ENCODE results near the gene ACP3. TPM values are rescaled to one million over a fixed set of nuclear protein-coding genes. Genes with fewer than 3 reads are reported as not detected.

Gene ACP3
- polyA plus RNA-seq, 1 donor (not counting 4 experiments of a cell fraction or from before 2014, with no cell fraction given), result 1.3 TPM

DNA sequence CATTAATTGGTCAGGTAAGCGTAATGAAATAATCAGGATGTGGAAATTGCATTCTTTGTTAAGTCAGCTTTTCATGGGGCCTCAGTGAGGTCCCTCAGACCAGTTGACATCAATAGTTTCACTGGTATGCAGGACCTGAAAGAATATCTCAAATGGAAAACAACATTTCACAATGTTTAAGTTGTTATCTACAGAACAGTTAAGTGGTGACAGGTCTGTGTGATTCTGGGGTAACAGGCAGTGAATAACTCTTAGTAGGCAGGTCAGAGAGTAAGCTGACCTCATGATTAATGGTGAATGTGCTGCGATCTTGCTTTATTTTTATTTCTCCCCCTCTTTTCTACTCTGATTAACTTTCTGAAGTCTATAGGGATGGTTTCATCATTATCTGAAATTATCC, 28.9 kb upstream of the ACP3 start:
- Histone ChIP-seq H3K4me1 (ENCODE audit: control insufficient read depth, extremely low read depth, insufficient read depth, low read length) (no peaks in the 10 kb centered on the region), H3K4me2 (ENCODE audit: control insufficient read depth, extremely low read depth, insufficient read depth, low read depth, low read length) (no peak overlapping the region), H4K20me1 (ENCODE audit: control insufficient read depth, extremely low read depth, insufficient read depth, low read length) (no peaks in the 10 kb centered on the region), H3K27ac (ENCODE audit: control insufficient read depth, insufficient read depth, low read length) (no peak overlapping the region), H3K4me3 (ENCODE audit: control insufficient read depth in 2 of 3, extremely low read depth in 1 of 3, insufficient read depth in 2 of 3, low read depth in 1 of 3, low read length in 3 of 3) (no peak overlapping the region), H3K79me2 (ENCODE audit: control insufficient read depth, insufficient read depth, low read length) (no peaks in the 10 kb centered on the region), H3K36me3 (ENCODE audit: control insufficient read depth in 2 of 2, extremely low read depth in 1 of 2, insufficient read depth in 2 of 2, low read length in 2 of 2) (no peaks in the 10 kb centered on the region), H3K27me3 (ENCODE audit: control insufficient read depth, extremely low read depth, insufficient read depth, low read length) (no peaks in the 10 kb centered on the region), H3K9ac (ENCODE audit: control insufficient read depth, extremely low read depth, insufficient read depth, low read length) (no peak overlapping the region), H3K9me3 (ENCODE audit: control insufficient read depth, low read depth, low read length) (no peaks in the 10 kb centered on the region), H3K9me1 (ENCODE audit: control insufficient read depth, extremely low read depth, insufficient read depth, low read length) (no peaks in the 10 kb centered on the region), H2AFZ (ENCODE audit: control insufficient read depth, low read length) (no peak overlapping the region)
- dilution Hi-C loops (cut with MboI; ENCODE audit: extremely low pct_ligation_motif_present, low sequenced_read_pairs), result no loop called here
- no peak for FAIRE-seq
- TF ChIP-seq, protein P1, sequence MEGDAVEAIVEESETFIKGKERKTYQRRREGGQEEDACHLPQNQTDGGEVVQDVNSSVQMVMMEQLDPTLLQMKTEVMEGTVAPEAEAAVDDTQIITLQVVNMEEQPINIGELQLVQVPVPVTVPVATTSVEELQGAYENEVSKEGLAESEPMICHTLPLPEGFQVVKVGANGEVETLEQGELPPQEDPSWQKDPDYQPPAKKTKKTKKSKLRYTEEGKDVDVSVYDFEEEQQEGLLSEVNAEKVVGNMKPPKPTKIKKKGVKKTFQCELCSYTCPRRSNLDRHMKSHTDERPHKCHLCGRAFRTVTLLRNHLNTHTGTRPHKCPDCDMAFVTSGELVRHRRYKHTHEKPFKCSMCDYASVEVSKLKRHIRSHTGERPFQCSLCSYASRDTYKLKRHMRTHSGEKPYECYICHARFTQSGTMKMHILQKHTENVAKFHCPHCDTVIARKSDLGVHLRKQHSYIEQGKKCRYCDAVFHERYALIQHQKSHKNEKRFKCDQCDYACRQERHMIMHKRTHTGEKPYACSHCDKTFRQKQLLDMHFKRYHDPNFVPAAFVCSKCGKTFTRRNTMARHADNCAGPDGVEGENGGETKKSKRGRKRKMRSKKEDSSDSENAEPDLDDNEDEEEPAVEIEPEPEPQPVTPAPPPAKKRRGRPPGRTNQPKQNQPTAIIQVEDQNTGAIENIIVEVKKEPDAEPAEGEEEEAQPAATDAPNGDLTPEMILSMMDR (optimal IDR thresholded peaks at IDR 0.05 in 1 of 3, IDR thresholded peaks at IDR 0.05 in 1 of 3, conservative IDR thresholded peaks at IDR 0.05 in 1 of 3; ENCODE audit: extremely low read depth in 1 of 3, insufficient read depth in 2 of 3, low read length in 3 of 3), result no peak
- TF ChIP-seq EZH2 (IDR thresholded peaks at IDR 0.05; ENCODE audit: low read length), result no peak
- DNase-seq (ENCODE audit: low read depth, low spot score), result no peak

DNA sequence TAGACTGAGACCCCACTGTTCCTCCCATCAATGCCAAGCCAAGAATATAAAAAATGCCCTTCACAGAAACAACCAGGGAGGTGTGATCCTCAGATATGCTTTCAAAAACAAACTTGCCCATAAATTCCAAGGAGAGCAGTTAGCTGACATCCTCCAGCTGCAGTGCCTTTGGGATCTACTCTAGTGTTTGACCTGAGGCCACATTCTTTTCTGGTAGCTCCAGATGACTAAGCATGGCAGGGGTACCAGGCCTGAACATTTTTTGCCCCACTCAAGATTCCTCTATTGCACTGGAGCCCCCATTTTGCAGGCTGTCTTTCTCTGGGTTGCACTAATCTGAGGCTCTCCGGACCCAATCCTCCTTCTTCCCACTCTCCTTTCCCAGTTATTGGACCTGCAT, 27.9 kb upstream of the ACP3 start:
- H3K79me2 ChIP-seq (ENCODE audit: control insufficient read depth, insufficient read depth, low read length), result no peaks in the 10 kb centered on the region
- FAIRE-seq (no peak), DNase-seq (ENCODE audit: low read depth, low spot score) (no peak)
- no peaks in the 10 kb centered on the region for H3K9me3 ChIP-seq (ENCODE audit: control insufficient read depth, low read depth, low read length)
- no peak overlapping the region for H3K4me3 ChIP-seq (ENCODE audit: control insufficient read depth in 2 of 3, extremely low read depth in 1 of 3, insufficient read depth in 2 of 3, low read depth in 1 of 3, low read length in 3 of 3)
- H3K36me3 ChIP-seq (ENCODE audit: control insufficient read depth in 2 of 2, extremely low read depth in 1 of 2, insufficient read depth in 2 of 2, low read length in 2 of 2), result no peaks in the 10 kb centered on the region
- dilution Hi-C loops (cut with MboI; ENCODE audit: extremely low pct_ligation_motif_present, low sequenced_read_pairs), result no loop called here
- no peaks in the 10 kb centered on the region for H4K20me1 ChIP-seq (ENCODE audit: control insufficient read depth, extremely low read depth, insufficient read depth, low read length)
- H3K4me1 ChIP-seq (ENCODE audit: control insufficient read depth, extremely low read depth, insufficient read depth, low read length), result no peaks in the 10 kb centered on the region
- no peak overlapping the region for H3K9ac ChIP-seq (ENCODE audit: control insufficient read depth, extremely low read depth, insufficient read depth, low read length)
- no peaks in the 10 kb centered on the region for H3K27me3 ChIP-seq (ENCODE audit: control insufficient read depth, extremely low read depth, insufficient read depth, low read length)
- no peaks in the 10 kb centered on the region for H3K9me1 ChIP-seq (ENCODE audit: control insufficient read depth, extremely low read depth, insufficient read depth, low read length)
- TF ChIP-seq EZH2 (IDR thresholded peaks at IDR 0.05; ENCODE audit: low read length), result no peak
- TF ChIP-seq, protein P1 (optimal IDR thresholded peaks at IDR 0.05 in 1 of 3, IDR thresholded peaks at IDR 0.05 in 1 of 3, conservative IDR thresholded peaks at IDR 0.05 in 1 of 3; ENCODE audit: extremely low read depth in 1 of 3, insufficient read depth in 2 of 3, low read length in 3 of 3), result no peak
- H3K27ac ChIP-seq (ENCODE audit: control insufficient read depth, insufficient read depth, low read length), result no peak overlapping the region
- H3K4me2 ChIP-seq (ENCODE audit: control insufficient read depth, extremely low read depth, insufficient read depth, low read depth, low read length), result no peak overlapping the region
- no peak overlapping the region for H2AFZ ChIP-seq (ENCODE audit: control insufficient read depth, low read length)

All from keratinocyte (primary cell).